H1 (cell line): ENCODE data around the gene LRPAP1.

Experiments used
- CBX5 ChIP-seq: fragments of 300-800, 300-1000 bp; sonication (generic); IDR thresholded peaks from 2 replicates; pipeline ENCODE4 v1.7.1; 2016; ENCODE audit warnings: antibody characterized with exemption, low read length, low read depth
- CEBPB ChIP-seq: IDR thresholded peaks from 2 replicates; pipeline ENCODE4 v1.6.1; 2012; ENCODE audit warnings: low read depth, low read length
- EP300 ChIP-seq, 2 experiments: IDR thresholded peaks; 1 replicate in 1 of 2; 2 replicates in 1 of 2; pipeline ENCODE4 v1.6.1; 2011 to 2012; ENCODE audit warnings: low read depth in 2 of 2, low read length in 2 of 2, mild to moderate bottlenecking in 2 of 2, borderline replicate concordance in 1 of 2, inconsistent platforms in 1 of 2, moderate library complexity in 1 of 2
- FOSL1 ChIP-seq: IDR thresholded peaks from 2 replicates; pipeline ENCODE4 v1.6.1; 2011; ENCODE audit warnings: mild to moderate bottlenecking, low read depth, low read length, moderate library complexity; ENCODE audit not compliant: insufficient read depth
- GABPA ChIP-seq: IDR thresholded peaks from 2 replicates; pipeline ENCODE4 v1.6.1; 2011; ENCODE audit warnings: mild to moderate bottlenecking, low read length, moderate library complexity, borderline replicate concordance; ENCODE audit not compliant: insufficient read depth
- PHF8 ChIP-seq: fragments of 200-600 bp; sonication (generic); conservative IDR thresholded peaks from 2 replicates; pipeline ENCODE4 v1.7.1; 2012; ENCODE audit warnings: low read depth, mild to moderate bottlenecking, inconsistent platforms, low read length, moderate library complexity
- RAD21 ChIP-seq, 2 experiments: IDR thresholded peaks in 1 of 2; conservative IDR thresholded peaks in 1 of 2; 2 replicates each; pipeline ENCODE4 v1.6.1; 2011; ENCODE audit warnings: low read depth in 2 of 2, low read length in 2 of 2, improper control_type of control experiment in 1 of 2, inconsistent platforms in 1 of 2, mild to moderate bottlenecking in 1 of 2, moderate library complexity in 1 of 2
- RFX5 ChIP-seq: IDR thresholded peaks from 2 replicates; pipeline ENCODE4 v1.6.1; 2011; ENCODE audit warnings: low read depth, low read length, improper control_type of control experiment, borderline replicate concordance
- RXRA ChIP-seq: IDR thresholded peaks from 2 replicates; pipeline ENCODE4 v1.6.1; 2011; ENCODE audit warnings: low read depth, mild to moderate bottlenecking, low read length, moderate library complexity; ENCODE audit not compliant: insufficient read depth
- SIN3A ChIP-seq, 2 experiments: IDR thresholded peaks in 1 of 2; conservative IDR thresholded peaks in 1 of 2; 2 replicates each; pipeline ENCODE4 v1.6.1; 2011 to 2012; ENCODE audit warnings: low read length in 2 of 2, improper control_type of control experiment in 1 of 2, low read depth in 1 of 2, mild to moderate bottlenecking in 1 of 2
- YY1 ChIP-seq: IDR thresholded peaks from 2 replicates; pipeline ENCODE4 v1.6.1; 2011; ENCODE audit warnings: low read depth, mild to moderate bottlenecking, low read length
- TF ChIP-seq, protein P1 (sequence below): IDR thresholded peaks from 2 replicates; pipeline ENCODE4 v1.6.1; 2012; ENCODE audit warnings: low read length, inconsistent platforms
- TF ChIP-seq, protein P2 (sequence below), 3 experiments: IDR thresholded peaks; 1 replicate in 2 of 3; 2 replicates in 1 of 3; pipeline versions ENCODE4 v1.5.1 to v1.6.1; 2011; ENCODE audit warnings: low read length in 3 of 3, mild to moderate bottlenecking in 3 of 3, inconsistent platforms in 2 of 3, low read depth in 1 of 3, moderate library complexity in 1 of 3; ENCODE audit not compliant: insufficient read depth in 1 of 3; ENCODE audit errors: control extremely low read depth in 1 of 3

- TF ChIP-seq EP300 (IDR thresholded peaks at IDR 0.05; ENCODE audit: borderline replicate concordance in 1 of 2, low read depth in 2 of 2, low read length in 2 of 2) (no peak), RFX5 (no peak), PHF8 (no peak), YY1 (no peak), RAD21 (IDR thresholded peaks at IDR 0.05 in 1 of 2, conservative IDR thresholded peaks at IDR 0.05 in 1 of 2; ENCODE audit: low read depth in 2 of 2, low read length in 2 of 2) (no peak), SIN3A (conservative IDR thresholded peaks at IDR 0.05 in 1 of 2, IDR thresholded peaks at IDR 0.05 in 1 of 2; ENCODE audit: low read depth in 1 of 2, low read length in 2 of 2) (no peak), GABPA (no peak), CEBPB (no peak), FOSL1 (no peak), RXRA (no peak), CBX5 (no peak)
- TF ChIP-seq, protein P1, sequence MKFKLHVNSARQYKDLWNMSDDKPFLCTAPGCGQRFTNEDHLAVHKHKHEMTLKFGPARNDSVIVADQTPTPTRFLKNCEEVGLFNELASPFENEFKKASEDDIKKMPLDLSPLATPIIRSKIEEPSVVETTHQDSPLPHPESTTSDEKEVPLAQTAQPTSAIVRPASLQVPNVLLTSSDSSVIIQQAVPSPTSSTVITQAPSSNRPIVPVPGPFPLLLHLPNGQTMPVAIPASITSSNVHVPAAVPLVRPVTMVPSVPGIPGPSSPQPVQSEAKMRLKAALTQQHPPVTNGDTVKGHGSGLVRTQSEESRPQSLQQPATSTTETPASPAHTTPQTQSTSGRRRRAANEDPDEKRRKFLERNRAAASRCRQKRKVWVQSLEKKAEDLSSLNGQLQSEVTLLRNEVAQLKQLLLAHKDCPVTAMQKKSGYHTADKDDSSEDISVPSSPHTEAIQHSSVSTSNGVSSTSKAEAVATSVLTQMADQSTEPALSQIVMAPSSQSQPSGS: no peak
- TF ChIP-seq, protein P2, sequence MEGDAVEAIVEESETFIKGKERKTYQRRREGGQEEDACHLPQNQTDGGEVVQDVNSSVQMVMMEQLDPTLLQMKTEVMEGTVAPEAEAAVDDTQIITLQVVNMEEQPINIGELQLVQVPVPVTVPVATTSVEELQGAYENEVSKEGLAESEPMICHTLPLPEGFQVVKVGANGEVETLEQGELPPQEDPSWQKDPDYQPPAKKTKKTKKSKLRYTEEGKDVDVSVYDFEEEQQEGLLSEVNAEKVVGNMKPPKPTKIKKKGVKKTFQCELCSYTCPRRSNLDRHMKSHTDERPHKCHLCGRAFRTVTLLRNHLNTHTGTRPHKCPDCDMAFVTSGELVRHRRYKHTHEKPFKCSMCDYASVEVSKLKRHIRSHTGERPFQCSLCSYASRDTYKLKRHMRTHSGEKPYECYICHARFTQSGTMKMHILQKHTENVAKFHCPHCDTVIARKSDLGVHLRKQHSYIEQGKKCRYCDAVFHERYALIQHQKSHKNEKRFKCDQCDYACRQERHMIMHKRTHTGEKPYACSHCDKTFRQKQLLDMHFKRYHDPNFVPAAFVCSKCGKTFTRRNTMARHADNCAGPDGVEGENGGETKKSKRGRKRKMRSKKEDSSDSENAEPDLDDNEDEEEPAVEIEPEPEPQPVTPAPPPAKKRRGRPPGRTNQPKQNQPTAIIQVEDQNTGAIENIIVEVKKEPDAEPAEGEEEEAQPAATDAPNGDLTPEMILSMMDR (IDR thresholded peaks at IDR 0.05; ENCODE audit: control extremely low read depth in 1 of 3, insufficient read depth in 1 of 3, low read depth in 1 of 3, low read length in 3 of 3): no peak
Observed at GRCh38 chr4:3533423-3533820, 1.2 kb upstream of the LRPAP1 start.
